ENCODE data around the gene SGMS1.

The SGMS1 gene

DNA sequence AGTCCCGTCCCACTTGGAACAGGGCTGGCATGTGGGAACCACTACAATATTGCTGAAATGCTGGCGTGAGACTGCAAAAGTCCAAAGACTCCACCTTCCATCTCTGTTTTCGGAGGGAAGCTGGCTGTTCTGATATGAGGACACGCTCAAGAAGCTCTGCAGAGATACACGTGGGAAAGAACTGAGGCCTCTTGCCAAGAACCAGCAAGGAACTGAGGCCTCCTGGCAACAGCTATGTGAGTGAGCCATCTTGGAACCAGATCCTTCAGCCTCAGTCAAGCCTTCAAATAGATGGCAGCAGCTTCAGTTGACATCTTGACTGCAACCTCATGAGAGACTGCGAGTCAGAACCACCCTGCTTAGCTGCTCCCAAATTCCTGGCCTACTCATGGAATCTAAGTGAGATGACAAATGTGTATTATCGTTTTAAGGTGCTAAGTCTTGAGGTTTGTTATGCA lies 30.8 kb downstream of the SGMS1 start:
- H3K4me1 ChIP-seq (ENCODE audit: insufficient read depth, low read length, severe bottlenecking) = no peaks in the 10 kb centered on the region
- TF ChIP-seq, protein P1, sequence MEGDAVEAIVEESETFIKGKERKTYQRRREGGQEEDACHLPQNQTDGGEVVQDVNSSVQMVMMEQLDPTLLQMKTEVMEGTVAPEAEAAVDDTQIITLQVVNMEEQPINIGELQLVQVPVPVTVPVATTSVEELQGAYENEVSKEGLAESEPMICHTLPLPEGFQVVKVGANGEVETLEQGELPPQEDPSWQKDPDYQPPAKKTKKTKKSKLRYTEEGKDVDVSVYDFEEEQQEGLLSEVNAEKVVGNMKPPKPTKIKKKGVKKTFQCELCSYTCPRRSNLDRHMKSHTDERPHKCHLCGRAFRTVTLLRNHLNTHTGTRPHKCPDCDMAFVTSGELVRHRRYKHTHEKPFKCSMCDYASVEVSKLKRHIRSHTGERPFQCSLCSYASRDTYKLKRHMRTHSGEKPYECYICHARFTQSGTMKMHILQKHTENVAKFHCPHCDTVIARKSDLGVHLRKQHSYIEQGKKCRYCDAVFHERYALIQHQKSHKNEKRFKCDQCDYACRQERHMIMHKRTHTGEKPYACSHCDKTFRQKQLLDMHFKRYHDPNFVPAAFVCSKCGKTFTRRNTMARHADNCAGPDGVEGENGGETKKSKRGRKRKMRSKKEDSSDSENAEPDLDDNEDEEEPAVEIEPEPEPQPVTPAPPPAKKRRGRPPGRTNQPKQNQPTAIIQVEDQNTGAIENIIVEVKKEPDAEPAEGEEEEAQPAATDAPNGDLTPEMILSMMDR (IDR thresholded peaks at IDR 0.05; ENCODE audit: low read length) = no peak
- TF ChIP-seq EZH2 (IDR thresholded peaks at IDR 0.05; ENCODE audit: borderline replicate concordance, low read length) = no peak
- no peak overlapping the region for H3K27ac ChIP-seq (ENCODE audit: low read depth, low read length, poor library complexity, severe bottlenecking)
- no peaks in the 10 kb centered on the region for H4K20me1 ChIP-seq (ENCODE audit: insufficient read depth, low read length)
- no peaks in the 10 kb centered on the region for H3K79me2 ChIP-seq (ENCODE audit: insufficient read depth, low read length)
- no peaks in the 10 kb centered on the region for H3F3A ChIP-seq (ENCODE audit: insufficient read depth, low read length)
- no peak overlapping the region for H2AFZ ChIP-seq (ENCODE audit: low read length)
- H3K36me3 ChIP-seq (ENCODE audit: insufficient read depth, low read length) = no peaks in the 10 kb centered on the region
- no peak overlapping the region for H3K9ac ChIP-seq (ENCODE audit: low read length)
- no peaks in the 10 kb centered on the region for H3K27me3 ChIP-seq (ENCODE audit: insufficient read depth, low read length)
- no peaks in the 10 kb centered on the region for H3K9me2 ChIP-seq (ENCODE audit: low read depth, low read length)
- no peak overlapping the region for H3K4me3 ChIP-seq (ENCODE audit: low read depth, low read length, poor library complexity, severe bottlenecking)
- H3K4me2 ChIP-seq (ENCODE audit: low read length) = no peak overlapping the region
- no peaks in the 10 kb centered on the region for H3K9me3 ChIP-seq (ENCODE audit: low read length)

DNA sequence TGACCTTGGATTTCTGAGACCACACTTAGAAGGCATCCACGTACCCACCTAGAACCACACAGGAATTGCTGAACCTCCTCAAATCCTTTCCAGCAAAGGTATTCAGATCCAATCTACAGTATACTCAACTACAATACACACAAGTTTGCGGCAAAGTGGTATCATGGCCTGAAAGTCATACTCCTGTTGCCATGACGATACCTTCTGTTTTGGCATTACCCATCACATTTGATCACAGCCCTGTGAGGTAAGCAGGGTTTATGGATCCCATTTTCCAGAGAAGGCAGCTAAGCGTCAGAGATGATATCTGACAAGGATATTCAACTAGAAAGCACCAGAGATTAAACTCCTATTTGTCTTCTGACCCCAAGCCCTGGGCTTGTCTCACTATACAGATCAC lies 32.8 kb downstream of the SGMS1 start:
- no peaks in the 10 kb centered on the region for H4K20me1 ChIP-seq (ENCODE audit: insufficient read depth, low read length)
- no peaks in the 10 kb centered on the region for H3F3A ChIP-seq (ENCODE audit: insufficient read depth, low read length)
- H3K9ac ChIP-seq (ENCODE audit: low read length) = no peak overlapping the region
- TF ChIP-seq, protein P1 (IDR thresholded peaks at IDR 0.05; ENCODE audit: low read length) = no peak
- TF ChIP-seq EZH2 (IDR thresholded peaks at IDR 0.05; ENCODE audit: borderline replicate concordance, low read length) = no peak
- no peak overlapping the region for H3K4me3 ChIP-seq (ENCODE audit: low read depth, low read length, poor library complexity, severe bottlenecking)
- H3K4me1 ChIP-seq (ENCODE audit: insufficient read depth, low read length, severe bottlenecking) = no peaks in the 10 kb centered on the region
- no peak overlapping the region for H3K27ac ChIP-seq (ENCODE audit: low read depth, low read length, poor library complexity, severe bottlenecking)
- H3K4me2 ChIP-seq (ENCODE audit: low read length) = no peak overlapping the region
- H3K9me2 ChIP-seq (ENCODE audit: low read depth, low read length) = no peaks in the 10 kb centered on the region
- no peaks in the 10 kb centered on the region for H3K9me3 ChIP-seq (ENCODE audit: low read length)
- H3K27me3 ChIP-seq (ENCODE audit: insufficient read depth, low read length) = no peaks in the 10 kb centered on the region
- H3K79me2 ChIP-seq (ENCODE audit: insufficient read depth, low read length) = no peaks in the 10 kb centered on the region
- H3K36me3 ChIP-seq (ENCODE audit: insufficient read depth, low read length) = no peaks in the 10 kb centered on the region; the same call in 1 of the 2 replicates
- no peak overlapping the region for H2AFZ ChIP-seq (ENCODE audit: low read length)

DNA sequence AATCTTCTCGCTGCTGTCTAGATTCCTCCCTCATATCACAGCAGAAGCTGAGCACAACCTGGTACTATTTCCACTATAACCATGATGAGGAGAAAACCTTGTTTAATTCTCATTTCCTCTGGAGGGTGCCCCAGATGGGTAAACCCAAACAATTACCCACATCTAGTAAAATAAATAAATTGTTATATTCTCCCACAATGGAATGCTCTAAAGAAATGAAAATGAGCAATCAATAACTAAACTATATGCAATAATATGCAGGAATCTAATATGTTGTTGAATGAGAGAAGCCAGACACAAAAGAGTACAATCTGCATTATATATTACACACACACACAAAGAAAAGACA lies 37.0 kb downstream of the SGMS1 start:
- no peak overlapping the region for H3K27ac ChIP-seq (ENCODE audit: low read depth, low read length, poor library complexity, severe bottlenecking)
- H3K4me3 ChIP-seq (ENCODE audit: low read depth, low read length, poor library complexity, severe bottlenecking) = no peak overlapping the region
- no peaks in the 10 kb centered on the region for H3K9me2 ChIP-seq (ENCODE audit: low read depth, low read length)
- TF ChIP-seq, protein P1 (IDR thresholded peaks at IDR 0.05; ENCODE audit: low read length) = no peak
- TF ChIP-seq EZH2 (IDR thresholded peaks at IDR 0.05; ENCODE audit: borderline replicate concordance, low read length) = no peak
- H3K4me2 ChIP-seq (ENCODE audit: low read length) = no peak overlapping the region
- H3K36me3 ChIP-seq (ENCODE audit: insufficient read depth, low read length) = no peaks in the 10 kb centered on the region; the same call in 1 of the 2 replicates
- no peaks in the 10 kb centered on the region for H3K9me3 ChIP-seq (ENCODE audit: low read length)
- H3K9ac ChIP-seq (ENCODE audit: low read length) = no peak overlapping the region
- H4K20me1 ChIP-seq (ENCODE audit: insufficient read depth, low read length) = no peaks in the 10 kb centered on the region
- H3K27me3 ChIP-seq (ENCODE audit: insufficient read depth, low read length) = no peaks in the 10 kb centered on the region
- no peaks in the 10 kb centered on the region for H3K4me1 ChIP-seq (ENCODE audit: insufficient read depth, low read length, severe bottlenecking)
- H3F3A ChIP-seq (ENCODE audit: insufficient read depth, low read length) = no peaks in the 10 kb centered on the region
- no peaks in the 10 kb centered on the region for H3K79me2 ChIP-seq (ENCODE audit: insufficient read depth, low read length)
- no peak overlapping the region for H2AFZ ChIP-seq (ENCODE audit: low read length)

Data from OCI-LY1 (cell line).